Hepatocyte (in vitro differentiated cells): Measurements from ENCODE around the gene KIF3B.

Source experiments
- EZH2 ChIP-seq: fragments of 200-600 bp; sonication (generic); IDR thresholded peaks from 2 replicates; pipeline ENCODE4 v1.6.1; 2016; ENCODE audit warnings: antibody characterized with exemption, mild to moderate bottlenecking, borderline replicate concordance
- EZH2phosphoT487 ChIP-seq: fragments of 200-600 bp; sonication (generic); IDR thresholded peaks from one replicate; pipeline ENCODE4 v1.6.1; 2018; ENCODE audit warnings: antibody characterized with exemption, mild to moderate bottlenecking, low read depth, moderate library complexity; ENCODE audit not compliant: unreplicated experiment, severe bottlenecking
- TF ChIP-seq, protein P1 (sequence below): fragments of 200-600 bp; sonication (generic); IDR thresholded peaks from 2 replicates; pipeline ENCODE4 v1.5.1; 2016; ENCODE audit warnings: antibody characterized with exemption, mild to moderate bottlenecking; ENCODE audit not compliant: poor library complexity

DNA sequence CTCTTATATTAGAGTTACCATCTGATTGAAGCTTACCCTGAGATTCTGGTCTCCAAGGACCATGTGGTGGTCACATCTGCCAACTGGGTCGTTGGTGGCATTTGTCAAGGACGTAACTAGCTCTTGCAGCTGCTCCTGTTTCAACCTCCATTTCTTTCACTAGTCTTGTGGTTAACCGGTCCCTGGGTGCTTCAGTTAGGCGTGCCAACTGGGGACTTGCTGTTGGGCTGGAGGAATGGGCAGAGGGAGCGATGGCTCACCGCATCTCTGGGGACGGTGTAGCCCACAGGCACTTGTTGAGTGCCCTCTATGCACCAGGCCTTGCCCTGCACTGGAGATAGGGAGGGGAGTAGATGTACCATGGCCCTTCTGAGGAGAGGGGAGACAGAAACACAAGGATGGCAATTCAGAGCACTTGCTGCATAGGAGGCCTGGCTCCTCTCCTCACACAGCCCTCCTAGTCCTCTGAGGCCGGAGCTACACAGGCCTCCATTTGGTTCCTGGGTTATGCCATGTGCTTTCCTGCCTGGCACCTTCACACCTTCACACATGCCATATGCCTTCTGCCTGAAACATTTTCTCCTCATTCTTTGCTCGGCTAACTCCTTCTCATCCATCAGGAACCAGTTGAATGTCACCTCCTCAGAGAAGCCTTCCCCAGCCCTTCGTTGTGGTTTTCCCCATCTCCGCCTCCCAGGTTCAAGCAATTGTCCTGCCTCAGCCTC is 60.6 kb downstream of the KIF3B start:
- TF ChIP-seq EZH2 (no peak), EZH2phosphoT487 (no peak)
- TF ChIP-seq, protein P1, sequence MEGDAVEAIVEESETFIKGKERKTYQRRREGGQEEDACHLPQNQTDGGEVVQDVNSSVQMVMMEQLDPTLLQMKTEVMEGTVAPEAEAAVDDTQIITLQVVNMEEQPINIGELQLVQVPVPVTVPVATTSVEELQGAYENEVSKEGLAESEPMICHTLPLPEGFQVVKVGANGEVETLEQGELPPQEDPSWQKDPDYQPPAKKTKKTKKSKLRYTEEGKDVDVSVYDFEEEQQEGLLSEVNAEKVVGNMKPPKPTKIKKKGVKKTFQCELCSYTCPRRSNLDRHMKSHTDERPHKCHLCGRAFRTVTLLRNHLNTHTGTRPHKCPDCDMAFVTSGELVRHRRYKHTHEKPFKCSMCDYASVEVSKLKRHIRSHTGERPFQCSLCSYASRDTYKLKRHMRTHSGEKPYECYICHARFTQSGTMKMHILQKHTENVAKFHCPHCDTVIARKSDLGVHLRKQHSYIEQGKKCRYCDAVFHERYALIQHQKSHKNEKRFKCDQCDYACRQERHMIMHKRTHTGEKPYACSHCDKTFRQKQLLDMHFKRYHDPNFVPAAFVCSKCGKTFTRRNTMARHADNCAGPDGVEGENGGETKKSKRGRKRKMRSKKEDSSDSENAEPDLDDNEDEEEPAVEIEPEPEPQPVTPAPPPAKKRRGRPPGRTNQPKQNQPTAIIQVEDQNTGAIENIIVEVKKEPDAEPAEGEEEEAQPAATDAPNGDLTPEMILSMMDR, result no peak
